Metanephros (tissue), 1 donor: Measurements from ENCODE around the gene WDR3. TPM values are rescaled to one million over a fixed set of nuclear protein-coding genes. Genes with fewer than 3 reads are reported as not detected.

Experiments used
- total RNA-seq: library from RNA; depleted of rRNA; stranded (reverse); fragments of >200 nt; gene quantifications from one replicate; pipeline ENCODE4 v1.2.3, GENCODE V29; 2014

The WDR3 gene
- 11.2 TPM for total RNA-seq

GRCh38 chr1:117929343-117930172 is at the start of gene WDR3, which contains the start of gene GDAP2:
WDR3 (plus strand) TSS chr1:117929739; CDS start chr1:117933320, 3,581 bp downstream.
GDAP2 (minus strand) TSS chr1:117929621; CDS start chr1:117920357, 9,264 bp downstream.

Other genes with a start within 250 kb of the WDR3 start
- gene GDAP2, start 118 bp upstream of the WDR3 start, total RNA-seq: 28.3 TPM